Ishikawa (cell line): ENCODE results near the gene ALB.

Experiments used
- CEBPB ChIP-seq: IDR thresholded peaks from 2 replicates; pipeline ENCODE4 v1.6.1; 2012
- CREB1 ChIP-seq: IDR thresholded peaks from 2 replicates; pipeline ENCODE4 v1.6.1; 2012; ENCODE audit warnings: low read depth
- EGR1 ChIP-seq: IDR thresholded peaks from 2 replicates; pipeline ENCODE4 v1.6.1; 2012
- EP300 ChIP-seq: IDR thresholded peaks from 2 replicates; pipeline ENCODE4 v1.6.1; 2012; ENCODE audit warnings: borderline replicate concordance
- FOXM1 ChIP-seq: IDR thresholded peaks from 2 replicates; pipeline ENCODE4 v1.6.1; 2012; ENCODE audit warnings: low read depth, borderline replicate concordance
- NFIC ChIP-seq: IDR thresholded peaks from 2 replicates; pipeline ENCODE4 v1.6.1; 2012
- RAD21 ChIP-seq: IDR thresholded peaks from 2 replicates; pipeline ENCODE4 v1.6.1; 2012; ENCODE audit warnings: low read depth
- TAF1 ChIP-seq: IDR thresholded peaks from 2 replicates; pipeline ENCODE4 v1.6.1; 2012; ENCODE audit warnings: low read depth, mild to moderate bottlenecking
- TCF12 ChIP-seq: IDR thresholded peaks from 2 replicates; pipeline ENCODE4 v1.6.1; 2012; ENCODE audit warnings: low read depth
- TEAD4 ChIP-seq: IDR thresholded peaks from 2 replicates; pipeline ENCODE4 v1.6.1; 2012
- YY1 ChIP-seq: IDR thresholded peaks from 2 replicates; pipeline ENCODE4 v1.6.1; 2012; ENCODE audit warnings: low read depth
- ZBTB7A ChIP-seq: IDR thresholded peaks from 2 replicates; pipeline ENCODE4 v1.6.1; 2012; ENCODE audit warnings: low read depth
- TF ChIP-seq, protein P1 (sequence below): IDR thresholded peaks from 2 replicates; pipeline ENCODE4 v1.6.1; 2012
- TF ChIP-seq, protein P2 (sequence below): IDR thresholded peaks from 2 replicates; pipeline ENCODE4 v1.6.1; 2012
- TF ChIP-seq, protein P3 (sequence below): IDR thresholded peaks from 2 replicates; pipeline ENCODE4 v1.6.1; 2012; ENCODE audit warnings: low read depth, mild to moderate bottlenecking

Gene ALB

DNA sequence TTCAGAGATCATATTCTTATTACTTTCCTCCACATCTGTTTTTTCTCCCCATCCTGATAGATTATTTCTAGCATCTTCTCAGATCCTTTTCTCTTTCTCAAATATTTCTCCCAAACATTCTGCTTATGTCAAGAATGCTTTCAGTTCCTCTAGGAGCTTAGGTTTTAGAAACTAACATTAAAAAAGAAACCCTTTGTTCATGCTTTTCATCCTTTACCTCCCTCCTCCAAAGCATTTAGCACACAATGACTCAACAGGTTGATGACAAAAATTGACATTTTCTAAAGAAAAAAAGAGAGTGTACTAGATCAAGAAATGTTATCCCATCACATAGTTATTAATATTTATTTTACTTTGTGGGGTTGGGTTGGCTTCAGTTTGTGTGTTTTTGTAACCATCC is 16.5 kb upstream of the ALB start:
- TF ChIP-seq, protein P1, sequence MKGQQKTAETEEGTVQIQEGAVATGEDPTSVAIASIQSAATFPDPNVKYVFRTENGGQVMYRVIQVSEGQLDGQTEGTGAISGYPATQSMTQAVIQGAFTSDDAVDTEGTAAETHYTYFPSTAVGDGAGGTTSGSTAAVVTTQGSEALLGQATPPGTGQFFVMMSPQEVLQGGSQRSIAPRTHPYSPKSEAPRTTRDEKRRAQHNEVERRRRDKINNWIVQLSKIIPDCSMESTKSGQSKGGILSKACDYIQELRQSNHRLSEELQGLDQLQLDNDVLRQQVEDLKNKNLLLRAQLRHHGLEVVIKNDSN = no peak
- TF ChIP-seq YY1 = no peak
- no peak for TF ChIP-seq NFIC
- TF ChIP-seq RAD21 = no peak
- TF ChIP-seq CREB1 = no peak
- TF ChIP-seq EGR1 = no peak
- no peak for TF ChIP-seq FOXM1
- TF ChIP-seq EP300 = no peak
- TF ChIP-seq TCF12 = no peak
- TF ChIP-seq TEAD4 = no peak
- no peak for TF ChIP-seq CEBPB
- TF ChIP-seq ZBTB7A = no peak
- TF ChIP-seq TAF1 = no peak
- TF ChIP-seq, protein P2, sequence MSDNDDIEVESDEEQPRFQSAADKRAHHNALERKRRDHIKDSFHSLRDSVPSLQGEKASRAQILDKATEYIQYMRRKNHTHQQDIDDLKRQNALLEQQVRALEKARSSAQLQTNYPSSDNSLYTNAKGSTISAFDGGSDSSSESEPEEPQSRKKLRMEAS = no peak
- TF ChIP-seq, protein P3, sequence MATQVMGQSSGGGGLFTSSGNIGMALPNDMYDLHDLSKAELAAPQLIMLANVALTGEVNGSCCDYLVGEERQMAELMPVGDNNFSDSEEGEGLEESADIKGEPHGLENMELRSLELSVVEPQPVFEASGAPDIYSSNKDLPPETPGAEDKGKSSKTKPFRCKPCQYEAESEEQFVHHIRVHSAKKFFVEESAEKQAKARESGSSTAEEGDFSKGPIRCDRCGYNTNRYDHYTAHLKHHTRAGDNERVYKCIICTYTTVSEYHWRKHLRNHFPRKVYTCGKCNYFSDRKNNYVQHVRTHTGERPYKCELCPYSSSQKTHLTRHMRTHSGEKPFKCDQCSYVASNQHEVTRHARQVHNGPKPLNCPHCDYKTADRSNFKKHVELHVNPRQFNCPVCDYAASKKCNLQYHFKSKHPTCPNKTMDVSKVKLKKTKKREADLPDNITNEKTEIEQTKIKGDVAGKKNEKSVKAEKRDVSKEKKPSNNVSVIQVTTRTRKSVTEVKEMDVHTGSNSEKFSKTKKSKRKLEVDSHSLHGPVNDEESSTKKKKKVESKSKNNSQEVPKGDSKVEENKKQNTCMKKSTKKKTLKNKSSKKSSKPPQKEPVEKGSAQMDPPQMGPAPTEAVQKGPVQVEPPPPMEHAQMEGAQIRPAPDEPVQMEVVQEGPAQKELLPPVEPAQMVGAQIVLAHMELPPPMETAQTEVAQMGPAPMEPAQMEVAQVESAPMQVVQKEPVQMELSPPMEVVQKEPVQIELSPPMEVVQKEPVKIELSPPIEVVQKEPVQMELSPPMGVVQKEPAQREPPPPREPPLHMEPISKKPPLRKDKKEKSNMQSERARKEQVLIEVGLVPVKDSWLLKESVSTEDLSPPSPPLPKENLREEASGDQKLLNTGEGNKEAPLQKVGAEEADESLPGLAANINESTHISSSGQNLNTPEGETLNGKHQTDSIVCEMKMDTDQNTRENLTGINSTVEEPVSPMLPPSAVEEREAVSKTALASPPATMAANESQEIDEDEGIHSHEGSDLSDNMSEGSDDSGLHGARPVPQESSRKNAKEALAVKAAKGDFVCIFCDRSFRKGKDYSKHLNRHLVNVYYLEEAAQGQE = no peak

DNA sequence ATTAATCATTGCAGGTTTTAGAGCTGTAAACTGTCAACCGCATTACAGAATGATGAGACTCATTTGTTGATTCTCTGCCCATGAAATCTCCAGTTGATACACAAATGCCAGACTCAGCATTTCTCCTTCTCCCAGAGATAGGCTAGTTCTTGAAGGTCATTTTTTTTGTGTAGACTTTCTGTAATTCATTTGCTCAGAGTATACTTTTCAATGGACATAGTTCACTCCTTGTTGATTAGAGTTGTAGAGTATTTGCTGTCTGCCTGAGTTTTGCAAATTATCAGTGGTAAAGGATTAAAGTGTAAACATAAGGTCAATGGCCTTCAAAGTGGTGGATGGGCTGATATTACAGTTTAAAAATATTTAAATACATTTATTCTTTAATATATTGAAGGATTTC is 15.2 kb upstream of the ALB start:
- no peak for TF ChIP-seq EP300

DNA sequence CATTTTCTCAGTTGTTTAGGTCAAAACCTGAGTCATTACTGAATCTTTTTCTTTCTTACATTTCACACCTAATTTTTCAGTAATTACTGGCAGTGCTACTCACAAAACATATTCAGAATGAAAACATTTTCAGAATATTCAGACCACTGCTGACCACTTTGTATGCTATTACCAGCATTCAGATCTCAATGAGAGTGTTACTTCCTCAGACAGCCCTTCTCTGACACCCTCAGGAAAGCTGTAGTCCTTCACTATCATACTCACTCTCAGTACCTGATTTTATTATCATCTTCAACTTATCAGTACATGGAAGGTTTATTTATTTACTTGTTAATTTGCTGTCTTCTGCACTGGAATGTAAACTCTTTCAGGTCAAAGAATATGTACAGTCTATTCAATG is 12.3 kb upstream of the ALB start:
- TF ChIP-seq RAD21 = no peak

DNA sequence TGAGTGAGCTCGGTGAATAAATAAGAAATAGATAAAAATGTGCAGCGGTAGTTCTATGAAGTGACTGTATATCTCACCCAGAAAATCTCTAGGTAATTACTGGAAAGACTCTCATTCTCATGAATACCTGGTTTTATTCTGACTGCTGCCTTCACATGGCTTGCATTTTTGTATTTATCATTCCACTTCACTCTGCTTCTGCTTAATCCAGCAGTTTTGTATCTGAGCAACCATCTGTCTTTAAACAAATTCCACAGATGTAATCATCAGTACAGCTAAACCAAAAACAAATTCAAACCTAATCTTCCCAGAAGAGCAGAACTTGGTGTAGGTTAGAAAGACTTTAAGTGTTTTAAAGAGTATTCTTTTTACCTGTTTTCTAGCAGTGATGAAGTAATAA is 11.2 kb upstream of the ALB start:
- TF ChIP-seq RAD21 (no peak), ZBTB7A (no peak), CEBPB (no peak), CREB1 (no peak), EGR1 (no peak), TAF1 (no peak), YY1 (no peak), EP300 (no peak), FOXM1 (no peak), TEAD4 (no peak), NFIC (no peak)
- TF ChIP-seq, protein P2 = no peak
- TF ChIP-seq, protein P1 = no peak
- TF ChIP-seq, protein P3 = no peak

DNA sequence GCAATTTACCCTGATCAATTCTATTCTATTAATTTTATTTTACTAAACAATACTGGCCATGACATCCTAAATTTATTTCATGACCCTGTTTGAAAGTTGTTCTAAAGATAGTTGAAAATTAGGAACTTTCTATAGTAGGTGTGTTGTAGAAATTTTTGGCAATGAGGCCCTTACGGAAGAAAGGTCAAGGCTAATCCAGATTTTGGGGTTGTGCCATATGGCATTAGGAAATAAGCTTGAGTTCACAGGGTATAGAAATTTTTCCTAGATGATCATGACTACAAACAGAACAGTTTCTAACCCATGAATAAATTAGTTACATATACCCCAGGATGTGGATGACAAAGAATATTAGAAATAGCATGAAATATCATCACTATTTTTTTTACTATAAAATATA is 7.8 kb upstream of the ALB start:
- TF ChIP-seq EP300 = no peak
- no peak for TF ChIP-seq NFIC
- TF ChIP-seq RAD21 = no peak
- TF ChIP-seq, protein P3 = no peak
- TF ChIP-seq YY1 = no peak
- TF ChIP-seq TEAD4 = no peak
